ENCODE measurements around the gene LAMA3. TPM values are rescaled to one million over a fixed set of nuclear protein-coding genes. Genes with fewer than 3 reads are reported as not detected.

LAMA3 gene
- total RNA-seq, 1 donor, result 8.3 TPM

DNA sequence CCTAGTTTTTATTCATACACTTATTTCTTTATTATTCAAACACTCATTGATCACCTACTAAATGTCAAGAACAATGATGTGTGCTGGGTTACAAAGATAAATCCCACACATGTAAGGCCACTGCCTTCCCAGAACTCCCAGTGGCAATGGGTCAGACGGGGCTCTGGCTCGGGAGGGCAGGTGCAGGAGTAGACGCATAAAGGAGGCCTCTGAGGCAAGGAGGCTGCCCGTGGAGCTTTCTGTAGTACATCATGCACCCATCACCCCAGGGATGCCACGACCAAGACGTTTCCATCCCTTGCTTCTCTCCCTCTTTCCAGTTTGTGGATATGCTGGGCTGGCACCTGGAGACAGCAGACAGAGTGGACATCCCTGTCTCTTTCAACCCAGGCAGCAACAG, 172.1 kb downstream of the LAMA3 start:
- Histone ChIP-seq H3K27me3 (ENCODE audit: insufficient read depth, low read length) (no peaks in the 10 kb centered on the region), H3K79me2 (ENCODE audit: insufficient read depth, low read length) (no peaks in the 10 kb centered on the region), H3K27ac (ENCODE audit: low read depth, low read length) (peak overlapping the region; percentile 72), H3K4me3 (ENCODE audit: insufficient read depth, low read length) (no peak overlapping the region), H4K20me1 (ENCODE audit: insufficient read depth, low read length) (no peaks in the 10 kb centered on the region), H3K9me3 (ENCODE audit: low read depth, low read length) (no peaks in the 10 kb centered on the region), H2AFZ (ENCODE audit: low read length) (no peak overlapping the region), H3K4me1 (ENCODE audit: insufficient read depth, low read length) (peaks cover 21% of the 10 kb centered on the region), H3K4me2 (ENCODE audit: insufficient read depth, low read length) (no peak overlapping the region), H3K36me3 (ENCODE audit: insufficient read depth, low read length) (no peaks in the 10 kb centered on the region)
- TF ChIP-seq, protein P1, sequence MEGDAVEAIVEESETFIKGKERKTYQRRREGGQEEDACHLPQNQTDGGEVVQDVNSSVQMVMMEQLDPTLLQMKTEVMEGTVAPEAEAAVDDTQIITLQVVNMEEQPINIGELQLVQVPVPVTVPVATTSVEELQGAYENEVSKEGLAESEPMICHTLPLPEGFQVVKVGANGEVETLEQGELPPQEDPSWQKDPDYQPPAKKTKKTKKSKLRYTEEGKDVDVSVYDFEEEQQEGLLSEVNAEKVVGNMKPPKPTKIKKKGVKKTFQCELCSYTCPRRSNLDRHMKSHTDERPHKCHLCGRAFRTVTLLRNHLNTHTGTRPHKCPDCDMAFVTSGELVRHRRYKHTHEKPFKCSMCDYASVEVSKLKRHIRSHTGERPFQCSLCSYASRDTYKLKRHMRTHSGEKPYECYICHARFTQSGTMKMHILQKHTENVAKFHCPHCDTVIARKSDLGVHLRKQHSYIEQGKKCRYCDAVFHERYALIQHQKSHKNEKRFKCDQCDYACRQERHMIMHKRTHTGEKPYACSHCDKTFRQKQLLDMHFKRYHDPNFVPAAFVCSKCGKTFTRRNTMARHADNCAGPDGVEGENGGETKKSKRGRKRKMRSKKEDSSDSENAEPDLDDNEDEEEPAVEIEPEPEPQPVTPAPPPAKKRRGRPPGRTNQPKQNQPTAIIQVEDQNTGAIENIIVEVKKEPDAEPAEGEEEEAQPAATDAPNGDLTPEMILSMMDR (IDR thresholded peaks at IDR 0.05; ENCODE audit: extremely low read depth, low read depth, low read length), result no peak
- DNase-seq (ENCODE audit: insufficient read length, low spot score, missing footprints), result no peak

DNA sequence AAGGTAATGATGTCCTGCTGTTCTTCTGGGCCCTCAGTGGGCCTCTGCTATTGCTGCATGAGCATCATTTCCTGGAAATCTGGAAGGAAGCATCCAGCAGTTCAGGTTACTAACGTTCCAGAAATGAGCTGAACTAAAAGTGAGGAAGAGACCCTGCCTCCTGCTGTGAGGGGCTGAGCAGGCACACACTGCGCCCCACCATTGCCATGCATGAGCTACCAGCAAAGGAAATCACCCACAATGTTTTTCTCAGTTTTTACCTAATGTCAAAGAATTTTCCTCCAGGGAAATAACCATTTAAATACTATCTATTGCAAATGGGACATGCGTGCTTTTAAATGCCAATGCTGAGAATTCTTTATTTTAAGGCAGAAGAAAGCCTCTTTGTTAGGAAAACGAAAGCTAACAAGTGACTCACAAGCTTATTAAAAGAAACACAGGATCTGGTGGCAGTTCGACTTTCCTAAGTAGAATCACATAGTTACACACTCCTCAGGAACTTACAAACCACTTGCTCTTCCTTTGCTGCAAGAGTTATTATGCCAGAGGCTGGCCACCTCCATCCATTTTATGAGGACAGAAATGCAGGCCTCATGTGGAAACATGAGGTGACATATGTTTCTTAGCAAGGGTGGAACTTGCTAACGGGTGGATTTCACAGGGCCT, 172.7 kb downstream of the LAMA3 start:
- H3K4me2 ChIP-seq (ENCODE audit: insufficient read depth, low read length), result peak overlapping the region; percentile 56
- H3K9me3 ChIP-seq (ENCODE audit: low read depth, low read length), result no peaks in the 10 kb centered on the region
- no peaks in the 10 kb centered on the region for H3K27me3 ChIP-seq (ENCODE audit: insufficient read depth, low read length)
- peak overlapping the region; percentile 5 for H2AFZ ChIP-seq (ENCODE audit: low read length)
- TF ChIP-seq, protein P1 (IDR thresholded peaks at IDR 0.05; ENCODE audit: extremely low read depth, low read depth, low read length), result no peak
- no peak overlapping the region for H3K4me3 ChIP-seq (ENCODE audit: insufficient read depth, low read length)
- H4K20me1 ChIP-seq (ENCODE audit: insufficient read depth, low read length), result no peaks in the 10 kb centered on the region
- DNase-seq (ENCODE audit: insufficient read length, low spot score, missing footprints), result peak; percentile 93
- H3K27ac ChIP-seq (ENCODE audit: low read depth, low read length), result peak overlapping the region; percentile 72
- H3K36me3 ChIP-seq (ENCODE audit: insufficient read depth, low read length), result no peaks in the 10 kb centered on the region
- H3K79me2 ChIP-seq (ENCODE audit: insufficient read depth, low read length), result no peaks in the 10 kb centered on the region
- H3K4me1 ChIP-seq (ENCODE audit: insufficient read depth, low read length), result peaks cover 21% of the 10 kb centered on the region

DNA sequence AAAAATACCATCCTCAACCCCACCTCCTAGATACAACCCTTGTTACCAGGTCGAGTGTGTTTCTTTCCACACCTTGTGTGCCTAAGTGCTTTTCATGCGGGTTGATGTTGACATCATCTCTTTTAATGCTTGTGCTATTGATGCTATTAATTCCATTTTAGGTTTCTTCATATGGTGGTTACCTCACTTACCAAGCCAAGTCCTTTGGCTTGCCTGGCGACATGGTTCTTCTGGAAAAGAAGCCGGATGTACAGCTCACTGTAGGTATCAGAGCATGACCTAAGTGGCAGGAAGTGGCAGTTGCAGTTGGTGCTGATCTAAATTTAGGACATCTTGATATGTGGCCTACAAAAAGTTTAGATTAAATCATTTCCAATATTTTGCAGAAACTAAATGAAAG, 175.4 kb downstream of the LAMA3 start:
- H3K79me2 ChIP-seq (ENCODE audit: insufficient read depth, low read length), result no peaks in the 10 kb centered on the region
- DNase-seq (ENCODE audit: insufficient read length, low spot score, missing footprints), result no peak
- TF ChIP-seq, protein P1 (IDR thresholded peaks at IDR 0.05; ENCODE audit: extremely low read depth, low read depth, low read length), result no peak
- no peaks in the 10 kb centered on the region for H3K36me3 ChIP-seq (ENCODE audit: insufficient read depth, low read length)
- no peaks in the 10 kb centered on the region for H3K27me3 ChIP-seq (ENCODE audit: insufficient read depth, low read length)
- no peak overlapping the region for H2AFZ ChIP-seq (ENCODE audit: low read length)
- no peaks in the 10 kb centered on the region for H3K9me3 ChIP-seq (ENCODE audit: low read depth, low read length)
- H3K27ac ChIP-seq (ENCODE audit: low read depth, low read length), result no peak overlapping the region
- no peak overlapping the region for H3K4me2 ChIP-seq (ENCODE audit: insufficient read depth, low read length)
- peaks cover 21% of the 10 kb centered on the region for H3K4me1 ChIP-seq (ENCODE audit: insufficient read depth, low read length)
- H4K20me1 ChIP-seq (ENCODE audit: insufficient read depth, low read length), result no peaks in the 10 kb centered on the region
- H3K4me3 ChIP-seq (ENCODE audit: insufficient read depth, low read length), result no peak overlapping the region

DNA sequence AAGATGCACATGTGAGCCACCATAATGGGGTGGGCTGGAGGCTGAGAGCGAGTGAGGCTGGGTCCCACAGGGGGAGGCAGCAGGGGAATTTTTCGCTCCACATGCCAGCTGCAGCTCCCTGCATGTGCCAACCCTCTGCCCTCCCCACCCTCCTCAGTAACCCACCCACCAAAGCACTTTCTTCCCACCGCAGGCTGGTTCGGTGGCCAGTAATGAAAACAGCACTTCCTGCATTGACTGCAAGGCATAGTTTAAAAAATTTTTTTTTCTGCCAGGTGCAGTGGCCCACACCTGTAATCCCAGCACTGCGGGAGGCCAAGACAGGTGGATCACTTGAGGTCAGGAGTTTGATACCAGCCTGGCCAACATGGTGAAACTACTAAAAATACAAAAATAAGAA, 177.8 kb downstream of the LAMA3 start:
- TF ChIP-seq, protein P1 (IDR thresholded peaks at IDR 0.05; ENCODE audit: extremely low read depth, low read depth, low read length), result no peak

More for the DNA sequence above, 177.8 kb downstream of the LAMA3 start:
- Histone ChIP-seq H3K4me2 (ENCODE audit: insufficient read depth, low read length) (no peak overlapping the region), H3K79me2 (ENCODE audit: insufficient read depth, low read length) (no peaks in the 10 kb centered on the region), H3K36me3 (ENCODE audit: insufficient read depth, low read length) (no peaks in the 10 kb centered on the region), H3K27ac (ENCODE audit: low read depth, low read length) (no peak overlapping the region), H4K20me1 (ENCODE audit: insufficient read depth, low read length) (no peaks in the 10 kb centered on the region), H3K4me1 (ENCODE audit: insufficient read depth, low read length) (peaks cover 15% of the 10 kb centered on the region), H2AFZ (ENCODE audit: low read length) (no peak overlapping the region), H3K4me3 (ENCODE audit: insufficient read depth, low read length) (no peak overlapping the region), H3K27me3 (ENCODE audit: insufficient read depth, low read length) (no peaks in the 10 kb centered on the region), H3K9me3 (ENCODE audit: low read depth, low read length) (no peaks in the 10 kb centered on the region)
- no peak for DNase-seq (ENCODE audit: insufficient read length, low spot score, missing footprints)
